Measurements from ENCODE around the gene MAML3.

The MAML3 gene

GRCh38 chr4:140097572-140097971 lies 56.4 kb downstream of the MAML3 start:
- FAIRE-seq: no peak

- no peak for FAIRE-seq
Observed at GRCh38 chr4:140096921-140097320, 57.1 kb downstream of the MAML3 start.

- no peak for FAIRE-seq
Observed at GRCh38 chr4:140096483-140096861, 57.5 kb downstream of the MAML3 start.

GRCh38 chr4:140095694-140096482 lies 58.1 kb downstream of the MAML3 start:
- no peak for FAIRE-seq

GRCh38 chr4:140094438-140095420 lies 59.3 kb downstream of the MAML3 start:
- FAIRE-seq: no peak

GRCh38 chr4:140092094-140092851 lies 61.7 kb downstream of the MAML3 start:
- no peak for FAIRE-seq

GRCh38 chr4:140091305-140091704 lies 62.7 kb downstream of the MAML3 start:
- no peak for FAIRE-seq

GRCh38 chr4:140090215-140090731 lies 63.7 kb downstream of the MAML3 start:
- FAIRE-seq: no peak

GRCh38 chr4:140089216-140089615 lies 64.8 kb downstream of the MAML3 start:
- FAIRE-seq: no peak

- no peak for FAIRE-seq
Observed at GRCh38 chr4:140088323-140088967, 65.5 kb downstream of the MAML3 start.

GRCh38 chr4:140085881-140086280 lies 68.1 kb downstream of the MAML3 start:
- no peak for FAIRE-seq

GRCh38 chr4:140085062-140085622 lies 68.8 kb downstream of the MAML3 start:
- no peak for FAIRE-seq

- FAIRE-seq: no peak
Observed at GRCh38 chr4:140084385-140084784, 69.6 kb downstream of the MAML3 start.

- no peak for FAIRE-seq
Observed at GRCh38 chr4:140082391-140082755, 71.6 kb downstream of the MAML3 start.

GRCh38 chr4:140081641-140082390 lies 72.2 kb downstream of the MAML3 start:
- no peak for FAIRE-seq

- no peak for FAIRE-seq
Observed at GRCh38 chr4:140080883-140081282, 73.1 kb downstream of the MAML3 start.

- FAIRE-seq: no peak
Observed at GRCh38 chr4:140078366-140078765, 75.6 kb downstream of the MAML3 start.

- no peak for FAIRE-seq
Observed at GRCh38 chr4:140076307-140076706, 77.7 kb downstream of the MAML3 start.

GRCh38 chr4:140071806-140072205 lies 82.2 kb downstream of the MAML3 start:
- no peak for FAIRE-seq

- no peak for FAIRE-seq
Observed at GRCh38 chr4:140070973-140071372, 83.0 kb downstream of the MAML3 start.

GRCh38 chr4:140070366-140070765 lies 83.6 kb downstream of the MAML3 start:
- FAIRE-seq: no peak
